22Rv1 (cell line): Measurements from ENCODE around the gene CFAP45.
A peak's percentile ranks its signal among the peaks of the same experiment; 100 is the strongest.
"Not testable (repeated sequence)": the region's sequence is repeated elsewhere in the genome, so short reads cannot be mapped to it uniquely, and the experiment has no call there.

Experiments
- H3K27ac ChIP-seq: fragments of 450-650 bp; 2 replicates; pipeline ENCODE4 v1.5.1; 2017
- ZFX ChIP-seq: fragments of 450-650 bp; IDR thresholded peaks from 2 replicates; pipeline ENCODE4 v1.6.1; 2017; ENCODE audit warnings: antibody characterized with exemption, borderline replicate concordance
- TF ChIP-seq, protein P1 (sequence below): fragments of 450-650 bp; IDR thresholded peaks from 2 replicates; pipeline ENCODE4 v1.5.1; 2017; ENCODE audit warnings: mild to moderate bottlenecking

Gene CFAP45

GRCh38 chr1:159906960-159907359 lies 7.0 kb upstream of the CFAP45 start:
- TF ChIP-seq, protein P1, sequence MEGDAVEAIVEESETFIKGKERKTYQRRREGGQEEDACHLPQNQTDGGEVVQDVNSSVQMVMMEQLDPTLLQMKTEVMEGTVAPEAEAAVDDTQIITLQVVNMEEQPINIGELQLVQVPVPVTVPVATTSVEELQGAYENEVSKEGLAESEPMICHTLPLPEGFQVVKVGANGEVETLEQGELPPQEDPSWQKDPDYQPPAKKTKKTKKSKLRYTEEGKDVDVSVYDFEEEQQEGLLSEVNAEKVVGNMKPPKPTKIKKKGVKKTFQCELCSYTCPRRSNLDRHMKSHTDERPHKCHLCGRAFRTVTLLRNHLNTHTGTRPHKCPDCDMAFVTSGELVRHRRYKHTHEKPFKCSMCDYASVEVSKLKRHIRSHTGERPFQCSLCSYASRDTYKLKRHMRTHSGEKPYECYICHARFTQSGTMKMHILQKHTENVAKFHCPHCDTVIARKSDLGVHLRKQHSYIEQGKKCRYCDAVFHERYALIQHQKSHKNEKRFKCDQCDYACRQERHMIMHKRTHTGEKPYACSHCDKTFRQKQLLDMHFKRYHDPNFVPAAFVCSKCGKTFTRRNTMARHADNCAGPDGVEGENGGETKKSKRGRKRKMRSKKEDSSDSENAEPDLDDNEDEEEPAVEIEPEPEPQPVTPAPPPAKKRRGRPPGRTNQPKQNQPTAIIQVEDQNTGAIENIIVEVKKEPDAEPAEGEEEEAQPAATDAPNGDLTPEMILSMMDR, result no peak
- no peak for TF ChIP-seq ZFX
- H3K27ac ChIP-seq, result no peak overlapping the region

DNA sequence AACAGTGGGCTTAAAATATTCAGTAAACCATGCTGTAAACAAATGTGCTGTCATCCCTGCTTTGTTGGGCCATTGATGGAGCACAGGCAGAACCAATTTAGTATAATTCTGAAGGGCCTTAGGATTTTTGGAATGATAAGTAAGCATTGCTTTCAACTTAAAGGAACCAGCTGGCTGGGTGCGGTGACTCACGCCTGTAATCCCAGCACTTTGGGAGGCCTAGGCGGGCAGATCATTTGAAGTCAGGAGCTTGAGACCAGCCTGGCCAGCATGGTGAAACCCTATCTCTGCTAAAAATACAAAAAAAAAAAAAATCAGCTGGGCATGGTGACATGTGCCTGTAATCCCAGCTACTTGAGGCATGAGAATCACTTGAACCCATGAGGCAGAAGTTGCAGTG lies 4.1 kb upstream of the CFAP45 start:
- not testable (repeated sequence) for H3K27ac ChIP-seq

DNA sequence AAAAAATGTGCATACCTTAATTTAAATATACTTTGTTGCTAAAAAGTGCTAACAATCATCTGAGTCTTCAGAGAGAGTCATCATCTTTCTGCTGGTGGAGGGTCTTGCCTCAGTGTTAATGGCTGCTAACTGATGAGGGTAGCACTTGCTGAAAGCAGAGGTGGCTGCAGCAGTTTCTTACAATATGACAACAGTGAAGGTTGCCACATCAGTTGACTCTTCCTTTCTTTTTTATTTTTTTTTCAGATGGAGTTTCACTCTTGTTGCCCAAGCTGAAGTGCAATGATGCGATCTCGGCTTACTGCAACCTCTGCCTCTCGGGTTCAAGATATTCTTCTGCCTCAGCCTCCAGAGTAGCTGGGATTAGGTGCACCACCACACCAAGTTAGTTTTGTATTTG lies 2.6 kb upstream of the CFAP45 start:
- H3K27ac ChIP-seq, result 0 out of 2 replicates have a peak overlapping the region, but pooled peaks have one; percentile 99
- no peak for TF ChIP-seq ZFX
- TF ChIP-seq, protein P1, result no peak

DNA sequence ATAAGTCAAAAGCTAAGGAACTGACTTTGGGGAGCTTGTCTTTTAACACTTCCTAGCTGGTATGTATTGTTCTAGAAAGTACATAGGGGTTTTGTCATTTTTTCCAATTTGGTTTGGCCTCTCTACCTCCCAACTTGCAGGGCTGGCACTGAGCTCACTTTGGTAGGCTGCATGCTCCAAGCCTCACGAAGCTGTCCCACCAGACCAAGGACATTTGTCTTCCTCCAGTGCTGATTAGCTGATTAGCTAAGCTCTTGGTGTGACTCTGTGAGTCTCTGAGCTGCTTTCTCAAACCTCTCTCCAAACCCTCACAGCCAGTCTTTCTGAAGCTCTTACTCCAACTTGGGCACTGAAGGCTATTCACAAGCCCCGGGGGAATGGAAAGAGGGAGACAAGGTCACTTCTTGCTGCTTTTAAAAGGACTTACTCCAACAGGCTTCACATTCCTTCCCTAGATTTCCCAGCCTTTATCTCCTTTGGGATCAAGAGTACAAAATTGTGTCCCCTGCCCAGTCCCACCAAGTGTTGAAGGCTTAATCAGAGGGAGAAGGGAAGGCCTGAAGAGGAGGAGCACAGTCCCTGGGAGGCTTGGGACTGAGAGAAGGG lies 893 bp upstream of the CFAP45 start:
- H3K27ac ChIP-seq, result peak overlapping the region; percentile 99
- TF ChIP-seq, protein P1, result no peak
- TF ChIP-seq ZFX, result no peak

DNA sequence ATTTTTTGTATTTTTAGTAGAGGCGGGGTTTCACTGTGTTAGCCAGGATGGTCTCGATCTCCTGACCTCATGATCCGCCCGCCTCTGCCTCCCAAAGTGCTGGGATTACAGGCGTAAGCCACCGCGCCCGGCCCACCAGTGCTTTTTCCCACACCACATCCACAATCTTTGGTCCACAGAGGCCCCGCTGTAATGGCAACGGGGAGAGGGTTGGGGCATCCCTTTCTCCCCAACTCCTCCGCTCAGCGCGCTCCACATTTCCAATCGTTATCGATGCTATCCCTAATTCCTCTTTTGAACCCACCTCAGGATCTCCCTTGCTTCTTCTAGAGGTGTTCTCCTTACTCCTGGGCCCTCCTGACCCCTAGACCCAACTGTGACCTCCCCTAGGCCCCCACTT lies 331 bp downstream of the CFAP45 start:
- H3K27ac ChIP-seq, result peak overlapping the region; percentile 99

DNA sequence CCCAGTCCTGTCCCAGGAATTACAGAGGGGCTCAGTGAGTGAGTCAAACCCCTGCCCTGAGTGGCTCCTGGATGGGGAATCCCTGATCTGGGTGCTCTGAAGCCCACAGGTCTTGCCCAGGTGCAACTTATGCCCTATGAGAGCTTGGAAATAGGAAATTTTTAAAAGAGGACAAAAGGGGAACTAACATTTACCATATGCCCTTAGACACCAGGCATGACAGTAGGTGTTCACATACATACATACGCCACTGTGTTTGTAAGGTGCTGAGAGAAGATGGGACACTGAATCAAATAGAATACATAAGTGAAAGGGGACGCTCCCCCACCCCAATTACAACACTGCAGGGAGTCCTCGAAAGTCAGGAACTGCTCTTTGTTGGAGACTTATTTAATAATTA lies 1.4 kb downstream of the CFAP45 start:
- no peak for TF ChIP-seq ZFX
- TF ChIP-seq, protein P1, result no peak
- H3K27ac ChIP-seq, result no peak overlapping the region

DNA sequence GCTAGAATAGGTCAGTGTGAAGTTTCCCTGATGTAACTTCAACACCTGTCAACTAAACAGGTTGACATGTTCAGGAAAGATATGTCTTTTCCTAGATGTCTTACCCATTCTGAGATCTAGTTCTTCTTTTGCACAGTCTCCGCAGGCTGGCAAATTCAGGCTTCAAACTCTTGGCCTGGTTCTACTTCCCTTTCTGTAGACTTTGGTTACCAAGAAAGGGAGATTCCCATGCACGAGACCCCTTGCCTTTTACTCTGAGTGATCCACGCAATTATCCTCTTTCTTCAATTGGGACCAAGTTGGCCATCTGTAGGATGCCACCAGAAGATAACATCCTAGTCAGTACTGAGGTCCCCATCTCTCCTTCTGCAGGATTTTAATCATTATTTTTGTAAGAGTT lies 2.0 kb downstream of the CFAP45 start:
- no peak overlapping the region for H3K27ac ChIP-seq
- no peak for TF ChIP-seq ZFX
- TF ChIP-seq, protein P1, result no peak

DNA sequence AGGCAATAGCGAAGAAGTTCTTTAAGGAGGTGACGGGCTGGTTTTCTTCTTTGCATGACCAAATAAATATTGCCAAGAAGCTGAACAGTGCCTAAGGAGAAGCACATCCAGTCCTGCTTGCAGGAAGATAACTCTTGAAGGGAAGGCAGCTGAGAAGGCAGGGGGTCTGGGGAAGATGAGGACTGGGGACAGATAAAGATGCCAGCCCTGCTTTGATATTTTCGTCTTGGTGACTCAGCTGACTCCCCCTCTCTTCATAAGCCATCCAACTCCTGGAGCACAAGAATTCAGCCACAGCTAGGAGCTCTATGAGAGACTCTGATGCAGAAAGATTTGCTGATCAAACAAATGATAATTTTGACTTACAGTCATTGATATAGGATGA lies 3.4 kb downstream of the CFAP45 start:
- TF ChIP-seq, protein P1, result no peak
- TF ChIP-seq ZFX, result no peak
- no peak overlapping the region for H3K27ac ChIP-seq
